ENCODE results near the gene CNOT9. TPM values are rescaled to one million over a fixed set of nuclear protein-coding genes. Genes with fewer than 3 reads are reported as not detected.
A peak's percentile ranks its signal among the peaks of the same experiment; 100 is the strongest.

Gene CNOT9
- total RNA-seq, 2 donors from 2014 or later: 64.2 to 65.6 TPM

DNA sequence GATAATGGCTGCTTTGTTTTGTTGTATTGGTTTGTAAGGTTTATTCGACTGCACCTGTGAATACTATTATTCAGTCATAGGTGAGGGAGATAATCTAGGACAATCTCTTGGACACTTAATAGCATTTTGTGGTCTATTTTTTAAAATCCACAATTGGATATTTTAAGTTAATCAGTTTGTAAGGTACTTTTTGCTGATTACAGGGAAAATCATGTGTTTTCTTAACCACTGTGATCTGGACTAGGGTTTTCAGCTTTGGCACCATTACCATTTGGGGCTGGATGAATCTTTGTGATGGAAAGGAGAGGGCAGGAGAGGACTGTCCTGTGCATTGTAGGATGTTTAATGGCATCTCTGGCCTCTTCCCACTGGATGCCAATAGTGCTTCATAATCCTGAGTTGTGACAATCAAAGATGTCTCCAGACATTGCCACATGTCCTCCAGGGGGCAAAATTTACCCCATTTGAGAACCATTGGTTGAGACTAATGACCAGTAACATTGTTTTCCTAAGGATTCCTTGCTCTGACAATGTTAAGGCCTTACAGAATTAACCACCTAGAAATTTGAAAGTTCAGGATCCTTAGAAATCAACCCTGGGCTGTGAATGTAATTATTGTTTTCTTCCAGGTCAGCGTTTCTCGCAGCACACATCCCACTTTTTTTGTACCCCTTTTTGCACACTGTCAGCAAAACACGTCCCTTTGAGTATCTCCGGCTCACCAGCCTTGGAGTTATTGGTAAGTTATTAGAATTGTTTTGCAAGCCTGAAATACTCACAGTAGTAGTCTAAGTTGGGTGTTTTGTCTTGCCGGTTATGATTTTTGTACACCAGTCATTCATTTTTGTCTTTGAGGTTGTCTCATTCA, 15.6 kb downstream of the CNOT9 start:
- H3K36me3 Mint-ChIP-seq (ENCODE audit: low read depth): peaks cover 69% of the 10 kb centered on the region
- Histone ChIP-seq H3K27ac (ENCODE audit: low read depth, low read length) (no peak overlapping the region), H3K4me3 (ENCODE audit: low read length) (no peak overlapping the region), H3K9me3 (ENCODE audit: control insufficient read depth, low read length) (no peaks in the 10 kb centered on the region), H3K36me3 (ENCODE audit: control insufficient read depth, insufficient read depth, low read length) (peaks cover 79% of the 10 kb centered on the region), H3K4me1 (ENCODE audit: control insufficient read depth, insufficient read depth, low read length) (no peaks in the 10 kb centered on the region), H3K27me3 (ENCODE audit: control insufficient read depth, insufficient read depth, low read length, poor library complexity, severe bottlenecking) (no peaks in the 10 kb centered on the region), H3K9ac (ENCODE audit: extremely low read depth, low read length, poor library complexity, severe bottlenecking) (no peak overlapping the region)
- H3K9me3 Mint-ChIP-seq: no peaks in the 10 kb centered on the region
- peak; percentile 61 for TF ChIP-seq CTCF (conservative IDR thresholded peaks at IDR 0.05)
- DNase-seq: peak; percentile 52
- H3K4me3 Mint-ChIP-seq: no peak overlapping the region
- 90 to 94% methylated on average over 4 to 6 of the region's 6 CpGs for WGBS, 2 experiments (ENCODE audit: insufficient coverage in 1 of 2, insufficient read length in 1 of 2)
- no peaks in the 10 kb centered on the region for H3K4me1 Mint-ChIP-seq
- H3K27ac Mint-ChIP-seq: peak overlapping the region; percentile 22
- no peaks in the 10 kb centered on the region for H3K27me3 Mint-ChIP-seq (ENCODE audit: insufficient read depth)

GRCh38 chr2:218585541-218585940, 16.9 kb downstream of the CNOT9 start:
- Mint-ChIP-seq H3K27me3 (ENCODE audit: insufficient read depth) (no peaks in the 10 kb centered on the region), H3K36me3 (ENCODE audit: low read depth) (peaks cover 77% of the 10 kb centered on the region), H3K4me3 (no peak overlapping the region), H3K27ac (no peak overlapping the region), H3K9me3 (no peaks in the 10 kb centered on the region), H3K4me1 (no peaks in the 10 kb centered on the region)
- H3K9me3 ChIP-seq (ENCODE audit: control insufficient read depth, low read length): no peaks in the 10 kb centered on the region
- no peak overlapping the region for H3K27ac ChIP-seq (ENCODE audit: low read depth, low read length)
- H3K4me1 ChIP-seq (ENCODE audit: control insufficient read depth, insufficient read depth, low read length): no peaks in the 10 kb centered on the region
- no peak for TF ChIP-seq CTCF (conservative IDR thresholded peaks at IDR 0.05)
- H3K27me3 ChIP-seq (ENCODE audit: control insufficient read depth, insufficient read depth, low read length, poor library complexity, severe bottlenecking): no peaks in the 10 kb centered on the region
- WGBS, 2 experiments (ENCODE audit: insufficient coverage in 1 of 2, insufficient read length in 1 of 2): no CpG with 5 or more reads among the region's 1 CpG
- H3K9ac ChIP-seq (ENCODE audit: extremely low read depth, low read length, poor library complexity, severe bottlenecking): no peak overlapping the region
- H3K4me3 ChIP-seq (ENCODE audit: low read length): no peak overlapping the region
- H3K36me3 ChIP-seq (ENCODE audit: control insufficient read depth, insufficient read depth, low read length): peaks cover 87% of the 10 kb centered on the region
- no peak for DNase-seq

DNA sequence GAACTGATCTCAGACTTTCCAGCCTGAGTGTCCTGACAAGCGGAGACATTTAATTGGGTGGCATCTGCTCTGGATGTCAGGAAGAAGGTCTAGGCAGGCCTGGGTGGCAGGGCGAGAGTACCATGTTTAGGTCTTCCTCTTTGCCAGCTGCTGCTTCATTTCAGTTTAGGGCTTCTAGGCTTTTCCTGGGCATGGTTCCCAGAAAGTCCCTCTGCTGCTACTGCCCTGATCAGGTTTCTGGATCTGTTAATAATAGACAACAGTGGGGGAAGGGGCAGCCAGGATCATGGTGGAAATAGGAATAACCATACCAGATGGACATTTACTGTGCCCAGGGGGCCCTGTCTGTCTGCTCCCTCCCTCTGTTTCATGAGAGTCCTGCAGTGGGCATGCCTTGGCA, 36.8 kb downstream of the CNOT9 start:
- peaks cover 6% of the 10 kb centered on the region for H3K27me3 Mint-ChIP-seq (ENCODE audit: insufficient read depth)
- no peak overlapping the region for H3K9ac ChIP-seq (ENCODE audit: extremely low read depth, low read length, poor library complexity, severe bottlenecking)

More for the DNA sequence above, 36.8 kb downstream of the CNOT9 start:
- H3K27ac Mint-ChIP-seq: no peak overlapping the region
- no peaks in the 10 kb centered on the region for H3K27me3 ChIP-seq (ENCODE audit: control insufficient read depth, insufficient read depth, low read length, poor library complexity, severe bottlenecking)
- peaks cover 2% of the 10 kb centered on the region for H3K4me1 Mint-ChIP-seq
- no peak for TF ChIP-seq CTCF (conservative IDR thresholded peaks at IDR 0.05)
- no peaks in the 10 kb centered on the region for H3K9me3 ChIP-seq (ENCODE audit: control insufficient read depth, low read length)
- no peak for DNase-seq
- H3K4me3 Mint-ChIP-seq: no peak overlapping the region
- WGBS, 2 experiments (ENCODE audit: insufficient coverage in 1 of 2, insufficient read length in 1 of 2): 93 to 100% methylated on average over 2 of the region's 2 CpGs
- no peak overlapping the region for H3K27ac ChIP-seq (ENCODE audit: low read depth, low read length)
- H3K9me3 Mint-ChIP-seq: no peaks in the 10 kb centered on the region
- H3K4me3 ChIP-seq (ENCODE audit: low read length): no peak overlapping the region
- no peaks in the 10 kb centered on the region for H3K36me3 ChIP-seq (ENCODE audit: control insufficient read depth, insufficient read depth, low read length)
- no peaks in the 10 kb centered on the region for H3K4me1 ChIP-seq (ENCODE audit: control insufficient read depth, insufficient read depth, low read length)
- no peaks in the 10 kb centered on the region for H3K36me3 Mint-ChIP-seq (ENCODE audit: low read depth)
